LNCAP (cell line): ENCODE measurements around the gene TUT4.

Experiments used
- CTCF ChIP-seq: fragments of 450-650 bp; IDR thresholded peaks from 2 replicates; pipeline ENCODE4 v1.5.1; 2017; ENCODE audit warnings: mild to moderate bottlenecking

The TUT4 gene

DNA sequence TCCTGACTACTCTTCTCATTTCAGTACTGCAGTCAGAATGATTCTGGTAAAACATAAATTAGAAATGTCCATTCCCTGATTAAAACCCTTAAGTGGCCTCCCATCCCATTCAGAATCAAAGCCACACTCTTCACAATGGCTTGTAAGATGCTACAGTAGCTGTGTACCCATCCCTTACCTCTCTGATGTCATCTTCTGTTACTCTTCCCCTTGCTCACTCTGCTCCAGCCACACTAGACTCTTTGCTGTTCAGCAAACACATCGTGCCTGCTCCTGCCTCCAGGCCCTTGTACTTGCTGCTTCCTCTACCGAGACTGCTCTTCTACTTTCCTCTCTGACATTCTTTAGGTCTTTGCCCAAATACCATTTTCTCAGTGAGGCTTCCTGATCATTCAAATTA, 45.0 kb upstream of the TUT4 start:
- TF ChIP-seq CTCF: no peak

DNA sequence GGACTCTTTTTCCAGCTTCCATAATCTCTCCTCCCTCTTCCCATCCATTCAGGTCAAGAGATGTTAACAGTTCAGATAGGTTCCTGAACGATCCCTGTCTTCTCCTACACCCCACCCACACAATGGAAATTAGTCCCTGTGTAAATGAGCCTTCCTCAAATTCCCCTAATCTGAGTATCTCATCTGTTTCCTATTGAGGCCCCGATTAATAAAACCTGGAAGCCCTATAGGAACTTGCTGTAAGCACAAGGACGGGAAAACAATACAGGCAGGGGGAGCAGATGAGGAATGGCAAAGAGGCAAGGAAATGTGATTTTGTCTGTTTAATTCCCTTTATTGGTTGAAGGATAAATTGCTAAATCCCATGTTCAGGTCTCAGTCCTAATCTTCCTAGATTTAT, 42.2 kb upstream of the TUT4 start:
- TF ChIP-seq CTCF: no peak

- TF ChIP-seq CTCF: no peak
Measured at GRCh38 chr1:52593495-52593894, 40.6 kb upstream of the TUT4 start.

DNA sequence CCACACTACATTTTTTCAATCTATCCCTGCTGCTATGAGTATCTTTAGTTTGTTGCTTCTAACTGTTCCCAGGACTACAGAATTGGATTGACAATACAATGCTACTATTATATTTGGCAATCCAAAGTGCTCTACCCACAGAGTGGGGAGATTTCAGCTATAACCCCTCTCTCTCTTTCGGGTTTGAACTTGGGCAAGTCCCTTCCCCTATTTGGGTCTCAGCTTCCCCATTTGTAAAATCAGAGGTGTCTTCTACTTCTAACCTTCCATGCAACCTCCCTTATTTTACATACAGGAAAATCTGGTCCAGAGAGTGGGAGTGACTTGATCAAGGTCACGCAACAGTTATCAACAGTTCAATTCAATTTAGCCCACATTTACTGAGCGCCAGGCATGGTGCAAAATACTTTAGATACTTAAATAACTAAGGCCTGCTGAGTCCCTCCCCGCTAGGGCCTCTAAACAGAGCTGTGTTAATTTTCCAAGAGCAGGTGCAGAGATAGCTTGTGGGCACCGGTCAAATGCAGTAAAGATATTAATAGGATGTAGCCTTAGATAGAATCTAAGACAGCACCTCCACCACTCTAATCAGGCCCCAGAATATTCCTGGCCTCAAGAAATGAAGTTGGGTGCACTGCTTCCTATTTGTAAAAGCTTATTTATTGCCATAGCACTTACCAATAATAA, 39.9 kb upstream of the TUT4 start:
- TF ChIP-seq CTCF: no peak

- no peak for TF ChIP-seq CTCF
Measured at GRCh38 chr1:52590266-52590665, 37.4 kb upstream of the TUT4 start.

DNA sequence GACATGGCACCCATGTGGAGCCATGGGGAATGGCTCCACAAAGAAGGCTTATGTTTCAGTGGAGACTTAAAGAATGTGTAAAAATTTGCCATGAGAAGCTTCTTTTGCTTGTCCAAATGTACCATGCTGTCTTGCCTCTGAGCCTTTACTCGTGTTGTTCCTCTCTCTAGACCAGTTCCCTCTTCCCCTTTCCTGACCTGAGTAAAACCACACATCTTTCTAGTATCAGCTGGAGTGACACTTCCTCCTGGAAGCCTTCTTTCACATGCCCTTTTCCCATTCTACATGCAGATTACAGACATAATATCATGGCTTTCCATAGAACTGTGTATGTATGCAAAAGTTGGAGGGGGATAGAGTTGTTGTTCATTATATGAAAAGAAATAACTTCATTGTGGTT, 35.6 kb upstream of the TUT4 start:
- TF ChIP-seq CTCF: no peak

DNA sequence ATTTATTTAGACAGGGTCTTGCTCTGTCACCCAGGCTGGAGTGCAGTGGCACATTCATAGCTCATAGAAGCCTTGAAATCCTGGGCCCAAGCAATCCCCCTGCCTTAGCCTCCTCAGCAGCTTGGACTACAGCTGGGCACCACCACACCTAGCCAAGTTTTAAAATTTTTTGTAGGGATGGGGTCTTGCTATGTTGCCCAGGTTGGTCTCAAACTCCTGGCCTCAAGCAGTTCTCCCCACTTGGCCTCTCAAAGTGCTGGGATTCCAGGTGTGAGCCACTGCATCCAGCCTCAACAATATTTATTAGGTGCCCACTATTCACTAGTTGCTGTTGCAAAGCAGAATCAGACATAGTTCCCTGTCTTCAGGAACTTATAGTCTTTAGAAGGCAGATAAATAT, 35.1 kb upstream of the TUT4 start:
- no peak for TF ChIP-seq CTCF

GRCh38 chr1:52585474-52585873, 32.6 kb upstream of the TUT4 start:
- TF ChIP-seq CTCF: no peak
